Thoracic aorta (tissue), 2 donors: ENCODE measurements around the gene EFS. TPM values are rescaled to one million over a fixed set of nuclear protein-coding genes. Genes with fewer than 3 reads are reported as not detected.

Experiments
- ATAC-seq: fragments of 150-250 bp; one replicate; pipeline ENCODE4 v1.8.0; 2017; ENCODE audit warnings: low read depth; ENCODE audit not compliant: insufficient number of reproducible peaks, low FRiP score
- DNase-seq: peaks from one replicate; pipeline ENCODE4 v3.0.0-alpha.2; 2020; ENCODE audit warnings: low spot score
- H3K27ac ChIP-seq, 2 donors: fragments of 200-600 bp; sonication (generic); 1 replicate in 1 of 2; 2 replicates in 1 of 2; pipeline ENCODE4 v1.5.1; 2016; ENCODE audit warnings: mild to moderate bottlenecking in 2 of 2, moderate library complexity in 2 of 2
- H3K27me3 ChIP-seq: fragments of 200-600 bp; sonication (generic); replicated peaks from 2 replicates; pipeline ENCODE4 v1.6.0; 2016; ENCODE audit warnings: mild to moderate bottlenecking; ENCODE audit not compliant: insufficient read depth
- H3K36me3 ChIP-seq: fragments of 200-600 bp; sonication (generic); one replicate; pipeline ENCODE4 v1.5.1; 2016
- H3K4me1 ChIP-seq, 2 donors: fragments of 200-600 bp; sonication (generic); 1 replicate in 1 of 2; 2 replicates in 1 of 2; pipeline versions ENCODE4 v1.5.1 to v1.6.0; 2016; ENCODE audit warnings: low read depth in 2 of 2, mild to moderate bottlenecking in 1 of 2; ENCODE audit not compliant: control insufficient read depth in 1 of 2
- H3K4me3 ChIP-seq: fragments of 200-600 bp; sonication (generic); 2 replicates; pipeline ENCODE4 v1.5.1; 2016; ENCODE audit warnings: mild to moderate bottlenecking
- H3K9me3 ChIP-seq: fragments of 200-600 bp; sonication (generic); 2 replicates; pipeline ENCODE4 v1.5.1; 2016
- total RNA-seq, 2 donors: library from RNA; depleted of rRNA; stranded (reverse); fragments of >200 nt; gene quantifications; one replicate each; pipeline versions ENCODE4 v1.1.0 to v1.2.3, GENCODE V29; 2016
- TF ChIP-seq, protein P1 (sequence below): fragments of 200-600 bp; sonication (generic); IDR thresholded peaks from one replicate; pipeline ENCODE4 v1.5.1; 2019; ENCODE audit warnings: antibody characterized with exemption

EFS gene
- total RNA-seq, 2 donors from 2014 or later, result 23.3 to 38.2 TPM

DNA sequence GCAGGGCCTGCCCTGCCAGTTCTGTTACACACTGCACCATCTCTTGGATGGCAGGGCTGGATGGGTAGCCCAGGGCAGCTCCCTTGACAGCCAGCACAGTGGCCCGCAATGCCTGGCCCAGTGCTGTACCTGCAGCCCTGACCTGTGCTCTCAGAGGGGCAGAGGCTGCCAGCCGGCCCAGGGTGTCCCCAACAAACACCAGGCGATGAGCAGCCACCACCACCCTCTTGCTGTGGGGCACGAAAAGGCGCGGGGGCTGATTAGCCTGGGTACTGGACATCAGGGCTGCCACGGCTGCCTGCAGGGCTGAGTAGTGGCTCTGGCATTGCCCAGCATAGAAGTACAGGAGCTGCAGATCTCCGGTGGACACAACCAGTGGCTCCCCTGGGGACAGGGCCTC is 7.7 kb downstream of the EFS start:
- no peak for ATAC-seq
- H3K27ac ChIP-seq, result no peak overlapping the region
- H3K36me3 ChIP-seq, result peaks cover 6% of the 10 kb centered on the region
- no peaks in the 10 kb centered on the region for H3K27me3 ChIP-seq
- TF ChIP-seq, protein P1, sequence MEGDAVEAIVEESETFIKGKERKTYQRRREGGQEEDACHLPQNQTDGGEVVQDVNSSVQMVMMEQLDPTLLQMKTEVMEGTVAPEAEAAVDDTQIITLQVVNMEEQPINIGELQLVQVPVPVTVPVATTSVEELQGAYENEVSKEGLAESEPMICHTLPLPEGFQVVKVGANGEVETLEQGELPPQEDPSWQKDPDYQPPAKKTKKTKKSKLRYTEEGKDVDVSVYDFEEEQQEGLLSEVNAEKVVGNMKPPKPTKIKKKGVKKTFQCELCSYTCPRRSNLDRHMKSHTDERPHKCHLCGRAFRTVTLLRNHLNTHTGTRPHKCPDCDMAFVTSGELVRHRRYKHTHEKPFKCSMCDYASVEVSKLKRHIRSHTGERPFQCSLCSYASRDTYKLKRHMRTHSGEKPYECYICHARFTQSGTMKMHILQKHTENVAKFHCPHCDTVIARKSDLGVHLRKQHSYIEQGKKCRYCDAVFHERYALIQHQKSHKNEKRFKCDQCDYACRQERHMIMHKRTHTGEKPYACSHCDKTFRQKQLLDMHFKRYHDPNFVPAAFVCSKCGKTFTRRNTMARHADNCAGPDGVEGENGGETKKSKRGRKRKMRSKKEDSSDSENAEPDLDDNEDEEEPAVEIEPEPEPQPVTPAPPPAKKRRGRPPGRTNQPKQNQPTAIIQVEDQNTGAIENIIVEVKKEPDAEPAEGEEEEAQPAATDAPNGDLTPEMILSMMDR, result no peak
- no peaks in the 10 kb centered on the region for H3K9me3 ChIP-seq
- peaks cover 0 to 11% of the 10 kb centered on the region in 2 donors for H3K4me1 ChIP-seq
- no peak overlapping the region for H3K4me3 ChIP-seq
- DNase-seq, result no peak

- DNase-seq (no peak), ATAC-seq (no peak)
- H3K4me3 ChIP-seq, result no peak overlapping the region
- H3K27ac ChIP-seq, result no peak overlapping the region
- peaks cover 6% of the 10 kb centered on the region for H3K36me3 ChIP-seq
- no peaks in the 10 kb centered on the region for H3K27me3 ChIP-seq
- H3K9me3 ChIP-seq, result no peaks in the 10 kb centered on the region
- TF ChIP-seq, protein P1, result no peak
- H3K4me1 ChIP-seq, result peaks cover 2 to 9% of the 10 kb centered on the region in 2 donors
Observed at GRCh38 chr14:23356662-23357061, 8.3 kb downstream of the EFS start.

DNA sequence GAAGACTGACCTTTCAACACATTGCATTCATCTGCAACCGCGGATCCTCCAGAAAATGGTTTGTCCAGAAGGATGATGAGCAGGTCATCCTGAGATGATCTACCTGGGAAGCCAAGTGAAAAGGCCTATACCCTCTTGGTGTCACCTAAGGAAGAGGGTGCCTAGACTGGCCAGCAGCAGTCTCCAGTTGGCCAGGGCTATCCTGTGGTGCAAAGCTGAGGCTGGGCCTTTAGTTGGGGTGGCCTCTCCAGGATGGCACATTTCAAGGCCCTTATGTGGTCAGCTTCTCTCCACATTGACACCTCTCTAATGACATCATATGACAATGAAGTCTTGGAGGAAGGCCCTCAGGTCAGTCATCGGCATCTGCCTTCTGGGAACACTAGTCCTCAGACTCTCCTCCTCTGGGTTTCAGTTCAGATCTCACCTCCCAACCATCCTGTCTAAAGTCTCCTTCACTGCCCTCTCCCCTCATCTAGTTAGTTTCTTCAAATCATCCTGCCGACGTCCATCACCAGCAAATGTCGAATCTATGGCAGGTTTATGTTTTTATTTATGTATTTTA is 9.0 kb downstream of the EFS start:
- Histone ChIP-seq H3K9me3 (no peaks in the 10 kb centered on the region), H3K4me3 (no peak overlapping the region), H3K27ac (no peak overlapping the region), H3K36me3 (peaks cover 6% of the 10 kb centered on the region), H3K27me3 (no peaks in the 10 kb centered on the region), H3K4me1 (peaks cover 3 to 9% of the 10 kb centered on the region in 2 donors)
- TF ChIP-seq, protein P1, result no peak
- ATAC-seq (no peak), DNase-seq (no peak)

DNA sequence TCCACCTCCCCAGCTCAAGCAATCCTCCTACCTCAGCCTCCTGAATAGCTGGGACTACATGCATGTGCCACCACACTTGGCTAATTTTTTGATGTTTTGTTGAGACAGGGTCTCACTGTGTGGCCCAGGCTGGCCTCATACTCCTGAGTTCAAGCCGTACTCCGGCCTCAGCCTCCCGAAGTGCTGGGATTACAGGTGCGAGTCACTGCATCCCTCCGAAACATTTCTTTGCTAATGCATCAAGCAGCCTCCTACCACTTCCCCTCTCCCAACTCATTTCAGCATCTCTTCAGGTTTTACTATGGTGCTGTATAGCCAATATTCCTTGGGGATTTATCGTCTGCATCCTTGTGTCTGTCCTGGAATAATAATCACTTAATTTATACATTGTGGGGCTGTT is 10.0 kb downstream of the EFS start:
- ATAC-seq, result no peak
- DNase-seq, result no peak
- no peak overlapping the region for H3K27ac ChIP-seq
- H3K36me3 ChIP-seq, result peaks cover 6% of the 10 kb centered on the region
- TF ChIP-seq, protein P1, result no peak
- peaks cover 3 to 9% of the 10 kb centered on the region in 2 donors for H3K4me1 ChIP-seq
- H3K27me3 ChIP-seq, result no peaks in the 10 kb centered on the region
- H3K9me3 ChIP-seq, result no peaks in the 10 kb centered on the region
- no peak overlapping the region for H3K4me3 ChIP-seq

DNA sequence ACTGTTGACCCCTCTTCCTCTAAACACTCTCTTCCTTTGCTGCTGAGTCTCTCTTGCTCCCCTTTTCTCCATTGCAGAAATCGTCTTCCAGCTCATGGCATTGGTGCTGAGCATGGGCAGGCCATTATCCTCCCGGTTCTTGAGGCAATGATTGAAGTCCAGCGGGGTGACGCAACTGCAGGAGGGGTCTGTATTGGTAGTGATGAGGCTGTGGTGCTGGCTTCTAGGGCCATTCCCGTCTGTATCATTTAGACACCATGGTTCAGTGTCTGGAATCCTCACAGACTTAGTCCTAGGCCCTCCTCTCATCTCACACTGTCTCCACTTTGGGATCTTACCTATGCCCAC is 11.6 kb downstream of the EFS start:
- no peaks in the 10 kb centered on the region for H3K36me3 ChIP-seq
- H3K9me3 ChIP-seq, result no peaks in the 10 kb centered on the region
- no peak for ATAC-seq
- H3K4me3 ChIP-seq, result no peak overlapping the region
- H3K27me3 ChIP-seq, result no peaks in the 10 kb centered on the region
- no peak for DNase-seq
- peaks cover 3 to 9% of the 10 kb centered on the region in 2 donors for H3K4me1 ChIP-seq
- H3K27ac ChIP-seq, result peak overlapping the region in 1 of 2 donors; percentile 18
- TF ChIP-seq, protein P1, result no peak
